AG04450 (cell line): ENCODE results near the gene CASP7. TPM values are rescaled to one million over a fixed set of nuclear protein-coding genes. Genes with fewer than 3 reads are reported as not detected.

Experiments used
- CTCF ChIA-PET: fragments of 300-600, 350-600 bp; formaldehyde crosslinking; extraction: SDS; loops from one replicate; lab custom pipeline; 2022; ENCODE audit warnings: antibody characterized with exemption, inconsistent platforms; lab: Charles Lee
- POLR2A ChIA-PET: fragments of 350-600 bp; formaldehyde crosslinking; extraction: SDS; loops from one replicate; lab custom pipeline; 2021; ENCODE audit warnings: antibody characterized with exemption, inconsistent platforms; lab: Yijun Ruan, JAX
- DNase-seq: peaks from one replicate; pipeline ENCODE4 v3.0.0-alpha.2; 2011; ENCODE audit warnings: low read depth, low spot score
- H3K27ac ChIP-seq: one replicate; pipeline ENCODE4 v1.5.1; 2012; ENCODE audit warnings: low read depth, low read length, control low read depth
- H3K27me3 ChIP-seq: one replicate; pipeline ENCODE4 v1.6.0; 2012; ENCODE audit warnings: low read length; ENCODE audit not compliant: control insufficient read depth, insufficient read depth
- H3K4me3 ChIP-seq: 2 replicates; pipeline ENCODE4 v1.5.1; 2011; ENCODE audit warnings: mild to moderate bottlenecking, low read depth, low read length, control low read depth
- H3K9me3 ChIP-seq: 2 replicates; pipeline ENCODE4 v1.5.1; 2012; ENCODE audit warnings: low read length; ENCODE audit not compliant: control insufficient read depth, insufficient read depth
- CTCF ChIP-seq: IDR thresholded peaks from 2 replicates; pipeline ENCODE4 v1.5.1; 2011; ENCODE audit warnings: low read depth, low read length, control low read depth, inconsistent platforms
- polyA plus RNA-seq: library from polyadenylated mRNA; depleted of rRNA; stranded (reverse); fragments of >200 nt; gene quantifications from 2 replicates; pipeline ENCODE4 v1.2.3, GENCODE V29; 2011

Gene CASP7
- polyA plus RNA-seq, 1 experiment, result 33.7 TPM

DNA sequence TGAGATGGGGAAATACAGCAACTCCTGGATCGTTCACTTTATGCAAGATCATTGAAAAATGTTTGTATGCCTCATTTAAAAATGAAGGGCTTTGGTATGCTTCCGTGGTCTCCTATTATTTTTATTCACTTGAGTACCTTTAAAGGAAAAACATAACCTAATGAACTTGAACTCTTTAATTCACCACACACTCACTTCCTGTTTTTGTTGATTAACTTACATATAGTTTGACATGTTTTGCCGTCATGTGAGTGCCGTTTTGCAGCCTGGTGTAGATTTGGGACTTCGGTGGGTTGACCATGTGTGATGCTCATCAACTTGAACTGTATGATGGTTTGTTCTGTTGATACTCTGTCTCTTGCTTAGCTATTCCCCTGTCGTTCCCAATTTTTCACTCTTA is 28.9 kb downstream of the CASP7 start:
- Histone ChIP-seq H3K27me3 (no peaks in the 10 kb centered on the region), H3K27ac (no peak overlapping the region), H3K4me3 (no peak overlapping the region), H3K9me3 (no peaks in the 10 kb centered on the region)
- CTCF ChIA-PET, result interaction anchor here (1.7 kb wide), 1 partner anchor 29 kb away, joined by 4 read pairs; the partner anchor contains the start of gene CASP7
- no peak for DNase-seq
- POLR2A ChIA-PET, result interaction anchor here (0.6 kb wide), 1 partner anchor 28 kb away, joined by 3 read pairs; no protein-coding TSS in a partner anchor
- no peak for TF ChIP-seq CTCF

- no peak overlapping the region for H3K4me3 ChIP-seq
- ChIA-PET CTCF (interaction anchor here (0.5 to 1.3 kb wide), 4 partner anchors 30 to 391 kb away, joined by 3 to 4 read pairs (median 3); no protein-coding TSS in a partner anchor), POLR2A (interaction anchor here (0.6 kb wide), 2 partner anchors 29 to 978 kb away, joined by 3 to 5 read pairs; no protein-coding TSS in a partner anchor)
- peak overlapping the region; percentile 25 for H3K27ac ChIP-seq
- TF ChIP-seq CTCF, result no peak
- no peaks in the 10 kb centered on the region for H3K27me3 ChIP-seq
- no peaks in the 10 kb centered on the region for H3K9me3 ChIP-seq
- DNase-seq, result peak; percentile 65
These were observed 29.6 kb downstream of the CASP7 start for GRCh38 chr10:113709221-113709838.

GRCh38 chr10:113711142-113711541 is 31.4 kb downstream of the CASP7 start:
- H3K27me3 ChIP-seq, result no peaks in the 10 kb centered on the region
- H3K4me3 ChIP-seq, result no peak overlapping the region
- no peak overlapping the region for H3K27ac ChIP-seq
- no peak for DNase-seq
- TF ChIP-seq CTCF, result no peak
- ChIA-PET POLR2A (interaction anchor here (0.7 kb wide), 1 partner anchor 1072 kb away, joined by 3 read pairs; no protein-coding TSS in a partner anchor), CTCF (no interaction called here)
- no peaks in the 10 kb centered on the region for H3K9me3 ChIP-seq

GRCh38 chr10:113712024-113712423 is 32.3 kb downstream of the CASP7 start:
- H3K27me3 ChIP-seq, result no peaks in the 10 kb centered on the region
- POLR2A ChIA-PET, result no interaction called here
- CTCF ChIA-PET, result interaction anchor here (0.6 kb wide), 1 partner anchor 146 kb away, joined by 6 read pairs; no protein-coding TSS in a partner anchor

More at GRCh38 chr10:113712024-113712423, 32.3 kb downstream of the CASP7 start:
- Histone ChIP-seq H3K4me3 (no peak overlapping the region), H3K9me3 (no peaks in the 10 kb centered on the region), H3K27ac (no peak overlapping the region)
- no peak for TF ChIP-seq CTCF
- no peak for DNase-seq
